H7 (cell line): Measurements from ENCODE around the gene CARD11. TPM values are rescaled to one million over a fixed set of nuclear protein-coding genes. Genes with fewer than 3 reads are reported as not detected.
A peak's percentile ranks its signal among the peaks of the same experiment; 100 is the strongest.

Source experiments
- DNase-seq: peaks from one replicate; pipeline ENCODE4 v3.0.0; 2012
- H3K27me3 ChIP-seq: 2 replicates; pipeline ENCODE4 v1.6.0; 2011; ENCODE audit warnings: mild to moderate bottlenecking, low read length; ENCODE audit not compliant: control insufficient read depth, insufficient read depth
- H3K36me3 ChIP-seq: replicated peaks from 2 replicates; pipeline ENCODE4 v1.5.1; 2011; ENCODE audit warnings: low read length; ENCODE audit not compliant: control insufficient read depth, insufficient read depth
- H3K4me3 ChIP-seq: 2 replicates; pipeline ENCODE4 v1.5.1; 2011; ENCODE audit warnings: low read depth, mild to moderate bottlenecking, control low read depth, low read length, moderate library complexity; ENCODE audit not compliant: insufficient read depth
- total RNA-seq: library from RNA; depleted of rRNA; stranded (reverse); fragments of >200 nt; shearing (Covaris generic); gene quantifications from 2 replicates; pipeline ENCODE4 v1.2.3, GENCODE V29; 2014

CARD11 gene
- total RNA-seq, 1 experiment from 2014 or later = 32.7 TPM

GRCh38 chr7:3070908-3071307 lies 27.2 kb upstream of the CARD11 start:
- no peaks in the 10 kb centered on the region for H3K36me3 ChIP-seq
- DNase-seq = no peak
- H3K4me3 ChIP-seq = no peak overlapping the region
- H3K27me3 ChIP-seq = no peaks in the 10 kb centered on the region

- Histone ChIP-seq H3K36me3 (no peaks in the 10 kb centered on the region), H3K27me3 (no peaks in the 10 kb centered on the region), H3K4me3 (no peak overlapping the region)
- no peak for DNase-seq
Measured at GRCh38 chr7:3069771-3070449, 26.2 kb upstream of the CARD11 start.

- Histone ChIP-seq H3K36me3 (no peaks in the 10 kb centered on the region), H3K27me3 (no peaks in the 10 kb centered on the region), H3K4me3 (no peak overlapping the region)
- DNase-seq = no peak
Measured at GRCh38 chr7:3068530-3068929, 24.9 kb upstream of the CARD11 start.

GRCh38 chr7:3067606-3068380 lies 24.1 kb upstream of the CARD11 start:
- no peak for DNase-seq
- H3K27me3 ChIP-seq = no peaks in the 10 kb centered on the region
- H3K4me3 ChIP-seq = no peak overlapping the region
- no peaks in the 10 kb centered on the region for H3K36me3 ChIP-seq

GRCh38 chr7:3067193-3067592 lies 23.5 kb upstream of the CARD11 start:
- no peaks in the 10 kb centered on the region for H3K27me3 ChIP-seq
- no peak overlapping the region for H3K4me3 ChIP-seq
- no peak for DNase-seq
- H3K36me3 ChIP-seq = no peaks in the 10 kb centered on the region

- Histone ChIP-seq H3K27me3 (no peaks in the 10 kb centered on the region), H3K4me3 (no peak overlapping the region), H3K36me3 (no peaks in the 10 kb centered on the region)
- no peak for DNase-seq
Measured at GRCh38 chr7:3066506-3066905, 22.8 kb upstream of the CARD11 start.

GRCh38 chr7:3065724-3066143 lies 22.1 kb upstream of the CARD11 start:
- H3K4me3 ChIP-seq = no peak overlapping the region
- peak; percentile 78 for DNase-seq
- no peaks in the 10 kb centered on the region for H3K27me3 ChIP-seq
- no peaks in the 10 kb centered on the region for H3K36me3 ChIP-seq

- no peaks in the 10 kb centered on the region for H3K36me3 ChIP-seq
- no peaks in the 10 kb centered on the region for H3K27me3 ChIP-seq
- no peak overlapping the region for H3K4me3 ChIP-seq
- no peak for DNase-seq
Measured at GRCh38 chr7:3064067-3064466, 20.4 kb upstream of the CARD11 start.

- no peak overlapping the region for H3K4me3 ChIP-seq
- DNase-seq = no peak
- H3K27me3 ChIP-seq = no peaks in the 10 kb centered on the region
- H3K36me3 ChIP-seq = no peaks in the 10 kb centered on the region
Measured at GRCh38 chr7:3063016-3063753, 19.5 kb upstream of the CARD11 start.

- H3K27me3 ChIP-seq = no peaks in the 10 kb centered on the region; the same call in 1 of the 2 replicates
- H3K4me3 ChIP-seq = no peak overlapping the region
- no peaks in the 10 kb centered on the region for H3K36me3 ChIP-seq
- no peak for DNase-seq
Measured at GRCh38 chr7:3057066-3057420, 13.4 kb upstream of the CARD11 start.

- no peak for DNase-seq
- Histone ChIP-seq H3K27me3 (no peaks in the 10 kb centered on the region; the same call in 1 of the 2 replicates), H3K36me3 (no peaks in the 10 kb centered on the region), H3K4me3 (no peak overlapping the region)
Measured at GRCh38 chr7:3056234-3057065, 12.8 kb upstream of the CARD11 start.

- H3K36me3 ChIP-seq = no peaks in the 10 kb centered on the region
- H3K4me3 ChIP-seq = no peak overlapping the region
- no peak for DNase-seq
- H3K27me3 ChIP-seq = no peaks in the 10 kb centered on the region; the same call in 1 of the 2 replicates
Measured at GRCh38 chr7:3055626-3056025, 12.0 kb upstream of the CARD11 start.

- DNase-seq = peak; percentile 69
- Histone ChIP-seq H3K4me3 (peak overlapping the region; percentile 39), H3K36me3 (no peaks in the 10 kb centered on the region), H3K27me3 (no peaks in the 10 kb centered on the region)
Measured at GRCh38 chr7:3042861-3043489, 692 bp downstream of the CARD11 start.
